Ovary (tissue), 9 donors: ENCODE measurements around the gene PTTG1IP. TPM values are rescaled to one million over a fixed set of nuclear protein-coding genes. Genes with fewer than 3 reads are reported as not detected.

ENCODE experiments used
- DNase-seq, 5 donors: peaks; one replicate each; pipeline ENCODE4 v3.0.0-alpha.2; 2019 to 2020
- H3K27ac ChIP-seq, 2 donors: fragments of 200-600 bp; one replicate each; pipeline versions ENCODE4 v1.5.1 to v1.8.0; 2019 to 2022
- H3K27me3 ChIP-seq: fragments of 200-600 bp; one replicate; pipeline ENCODE4 v1.8.0; 2022
- H3K36me3 ChIP-seq: fragments of 200-600 bp; sonication (generic); one replicate; pipeline ENCODE4 v1.5.1; 2019
- H3K4me1 ChIP-seq: one replicate; pipeline ENCODE4 v1.8.1; 2013; ENCODE audit warnings: mild to moderate bottlenecking, moderate library complexity; ENCODE audit not compliant: insufficient read depth
- H3K4me3 ChIP-seq: fragments of 200-600 bp; sonication (generic); one replicate; pipeline ENCODE4 v1.5.1; 2017
- H3K9me3 ChIP-seq, 2 donors: fragments of 200-600 bp in 1 of 2; sonication (generic) in 1 of 2; one replicate each; pipeline versions ENCODE4 v1.5.1 to v1.8.1; 2013 to 2019; ENCODE audit warnings: mild to moderate bottlenecking in 1 of 2, moderate library complexity in 1 of 2
- EP300 ChIP-seq: sonication (generic); formaldehyde crosslinking; IDR thresholded peaks from one replicate; pipeline ENCODE4 v1.6.1; 2017; ENCODE audit warnings: antibody characterized with exemption
- POLR2A ChIP-seq: fragments of 450-650 bp; IDR thresholded peaks from one replicate; pipeline ENCODE4 v1.6.1; 2017; ENCODE audit warnings: antibody characterized with exemption, mild to moderate bottlenecking, moderate library complexity
- WGBS, 3 donors: extraction: QIAGEN DNeasy Blood & Tissue Kit in 1 of 3; methylation state at CpG; one replicate each; pipeline versions ENCODE4 v1.1.5 to v1.1.7; 2013 to 2017; 5-methylcytosine and 5-hydroxymethylcytosine counted together
- intact Hi-C, 4 donors: fragments of 100-400 bp; cut with DNase I; formaldehyde crosslinking; loops; one replicate each; pipeline versions ENCODE4 v1.11.0 to v1.15.1; 2022 to 2023
- polyA plus RNA-seq, 2 donors: library from polyadenylated mRNA; stranded (reverse); fragments of 200-250 nt in 1 of 2; fragments of 350-450 nt in 1 of 2; fragmentation: Illumina TruSeq in 1 of 2; extraction: RNeasy Lipid Tissue Mini Kit (QIAGEN cat#74804) in 1 of 2; gene quantifications; one replicate each; pipeline ENCODE4 v1.2.3, GENCODE V29; 2013 to 2014
- total RNA-seq, 7 donors: library from RNA; depleted of rRNA in 2 of 7; stranded (reverse); fragments of >200 nt in 2 of 7; fragmentation: NEBNext Ultra II Directional in 3 of 7; extraction: Animal tissue kit (Norgen Biotek cat#: 25700) in 3 of 7; gene quantifications; one replicate each; pipeline versions ENCODE4 v1.1.0 to v1.2.4, GENCODE V29; 2016 to 2023
- TF ChIP-seq, protein P1 (sequence below), 3 donors: fragments of 450-650 bp in 2 of 3; fragments of 200-600 bp in 1 of 3; IDR thresholded peaks; one replicate each; pipeline versions ENCODE4 v1.5.1 to v1.8.0; 2016 to 2022; ENCODE audit warnings: antibody characterized with exemption in 3 of 3, mild to moderate bottlenecking in 1 of 3
- donor health status: DM: no; HTN: no; CAD: no; lungs with moderate emphysema.
- donor health status: DM: no; HTN: no; CAD: no.
- donor health status: Bipolar disorder and iron deficiency.
- donor health status: DM: yes; HTN: yes; CAD: no.
- donor health status: DM: no; HTN: no; CAD: no.
- donor health status: DM: yes; HTN: yes; CAD: no.

The PTTG1IP gene
- total and polyA plus RNA-seq, 9 donors, result 133 to 420 (median 144) TPM

DNA sequence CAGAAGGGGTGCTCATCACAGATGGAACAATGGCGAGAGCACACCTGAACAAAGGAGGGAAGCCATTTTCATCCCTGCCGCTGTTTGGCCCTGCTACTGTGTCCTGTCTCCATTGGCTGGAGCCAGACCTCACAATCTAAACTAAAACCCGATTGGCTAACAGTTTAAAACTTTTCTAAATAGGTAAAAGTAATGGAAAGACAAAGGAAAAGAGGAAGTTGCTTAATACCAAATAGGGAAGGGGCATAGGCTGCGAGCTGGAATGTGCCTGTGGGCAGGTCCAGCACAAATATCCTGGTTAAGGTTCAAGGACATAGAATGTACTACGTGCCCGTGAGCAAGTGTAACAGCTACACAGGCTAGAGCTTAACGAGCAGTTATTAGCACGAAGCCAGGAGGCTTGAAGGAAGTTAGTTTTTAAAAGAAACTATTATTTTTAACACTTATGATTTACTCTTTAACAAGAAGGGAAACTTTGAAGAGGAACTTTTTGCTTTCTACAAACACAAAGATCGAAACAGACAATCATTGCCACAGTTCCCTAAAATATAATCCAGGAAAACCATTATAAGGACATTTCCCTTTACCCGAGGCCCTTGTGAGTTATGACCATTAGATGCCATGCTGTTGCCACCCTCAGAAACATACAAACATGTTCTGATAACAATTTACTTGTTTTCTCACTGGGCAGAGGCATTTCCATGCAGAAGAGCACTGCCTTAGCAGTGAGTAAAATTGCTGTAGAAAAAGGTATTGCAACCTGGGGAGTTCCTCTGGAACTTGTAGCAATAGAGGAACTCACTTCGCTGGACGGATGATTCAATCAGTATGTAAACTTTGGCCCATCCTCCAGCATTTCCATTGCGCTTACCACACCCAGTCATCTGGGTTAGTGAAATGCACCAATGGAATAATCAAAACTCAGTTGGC is 4.8 kb upstream of the PTTG1IP start:
- Histone ChIP-seq H3K4me3 (no peak overlapping the region), H3K27me3 (no peaks in the 10 kb centered on the region), H3K9me3 (no peaks in the 10 kb centered on the region), H3K27ac (no peak overlapping the region), H3K4me1 (no peaks in the 10 kb centered on the region), H3K36me3 (no peaks in the 10 kb centered on the region)
- intact Hi-C loops, result loop anchor here in 1 of 4 donors (10.0 kb wide), 1 partner anchor 406 kb away; the partner anchor contains the start of gene POFUT2
- DNase-seq, result no peak
- 44 to 55% (median 45%) methylated on average over 13 of the region's 13 CpGs for WGBS, 3 donors
- TF ChIP-seq POLR2A (no peak), EP300 (no peak)
- TF ChIP-seq, protein P1, sequence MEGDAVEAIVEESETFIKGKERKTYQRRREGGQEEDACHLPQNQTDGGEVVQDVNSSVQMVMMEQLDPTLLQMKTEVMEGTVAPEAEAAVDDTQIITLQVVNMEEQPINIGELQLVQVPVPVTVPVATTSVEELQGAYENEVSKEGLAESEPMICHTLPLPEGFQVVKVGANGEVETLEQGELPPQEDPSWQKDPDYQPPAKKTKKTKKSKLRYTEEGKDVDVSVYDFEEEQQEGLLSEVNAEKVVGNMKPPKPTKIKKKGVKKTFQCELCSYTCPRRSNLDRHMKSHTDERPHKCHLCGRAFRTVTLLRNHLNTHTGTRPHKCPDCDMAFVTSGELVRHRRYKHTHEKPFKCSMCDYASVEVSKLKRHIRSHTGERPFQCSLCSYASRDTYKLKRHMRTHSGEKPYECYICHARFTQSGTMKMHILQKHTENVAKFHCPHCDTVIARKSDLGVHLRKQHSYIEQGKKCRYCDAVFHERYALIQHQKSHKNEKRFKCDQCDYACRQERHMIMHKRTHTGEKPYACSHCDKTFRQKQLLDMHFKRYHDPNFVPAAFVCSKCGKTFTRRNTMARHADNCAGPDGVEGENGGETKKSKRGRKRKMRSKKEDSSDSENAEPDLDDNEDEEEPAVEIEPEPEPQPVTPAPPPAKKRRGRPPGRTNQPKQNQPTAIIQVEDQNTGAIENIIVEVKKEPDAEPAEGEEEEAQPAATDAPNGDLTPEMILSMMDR (IDR thresholded peaks at IDR 0.05), result no peak

DNA sequence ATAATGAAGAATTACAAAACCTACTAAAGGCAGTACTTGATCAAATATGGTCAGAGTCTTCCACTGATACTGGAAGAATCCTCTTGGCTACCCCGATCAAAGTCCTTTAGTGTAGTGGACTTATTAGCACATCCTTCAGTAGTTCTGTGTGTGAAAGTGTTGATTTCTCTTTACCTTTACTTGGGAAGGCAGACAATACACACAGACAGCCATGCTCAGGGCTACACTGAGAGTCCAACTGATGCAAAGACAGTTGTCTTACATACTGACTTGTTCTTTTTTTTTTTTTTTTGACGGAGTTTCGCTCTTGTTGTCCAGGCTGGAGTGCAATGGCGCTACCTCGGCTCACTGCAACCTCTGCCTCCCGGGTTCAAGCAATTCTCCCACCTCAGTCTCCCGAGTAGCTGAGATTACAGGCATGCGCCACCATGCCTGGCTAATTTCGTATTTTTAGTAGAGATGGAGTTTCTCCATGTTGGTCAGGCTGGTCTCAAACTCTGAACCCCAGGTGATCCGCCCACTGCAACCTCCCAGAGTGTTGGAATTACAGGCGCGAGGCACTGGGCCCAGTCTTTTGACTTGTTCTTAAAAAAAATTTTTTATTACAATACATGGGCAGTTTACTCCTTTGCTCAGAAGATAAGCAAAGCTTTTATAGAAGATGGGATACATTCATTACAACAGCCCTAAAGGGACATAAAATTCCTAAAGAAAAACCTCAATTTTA is 3.5 kb upstream of the PTTG1IP start:
- Histone ChIP-seq H3K4me1 (peaks cover 3% of the 10 kb centered on the region), H3K4me3 (no peak overlapping the region), H3K27ac (no peak overlapping the region), H3K9me3 (no peaks in the 10 kb centered on the region), H3K36me3 (no peaks in the 10 kb centered on the region), H3K27me3 (no peaks in the 10 kb centered on the region)
- no peak for TF ChIP-seq EP300
- no peak for TF ChIP-seq POLR2A
- TF ChIP-seq, protein P1 (IDR thresholded peaks at IDR 0.05), result no peak
- intact Hi-C loops, result loop anchor here in 1 of 4 donors (10.0 kb wide), 1 partner anchor 408 kb away; the partner anchor contains the start of gene POFUT2
- 88 to 94% (median 92%) methylated on average over 12 of the region's 12 CpGs for WGBS, 3 donors
- DNase-seq, result no peak

DNA sequence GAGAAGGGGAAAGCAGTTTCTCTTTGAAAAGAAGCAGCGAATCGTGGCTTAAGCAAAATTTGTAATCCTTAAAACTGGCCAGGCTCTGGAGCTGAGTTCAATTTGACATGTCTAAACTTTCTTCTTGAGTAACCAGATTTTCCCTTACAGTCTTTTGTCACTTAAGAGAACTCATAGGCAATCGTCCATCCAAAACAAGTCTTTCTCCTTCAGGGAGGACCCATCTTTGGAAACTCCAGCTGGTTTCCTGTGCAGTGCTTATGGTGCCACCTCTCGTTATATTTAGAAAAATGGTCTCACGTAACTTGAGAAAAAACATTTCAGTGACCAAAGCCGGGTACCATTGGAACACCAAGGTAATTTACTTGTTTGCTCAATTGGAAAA is 1.8 kb upstream of the PTTG1IP start:
- H3K9me3 ChIP-seq, result no peaks in the 10 kb centered on the region
- no peak for DNase-seq
- 13 to 19% (median 18%) methylated on average over 6 of the region's 6 CpGs for WGBS, 3 donors
- TF ChIP-seq, protein P1 (IDR thresholded peaks at IDR 0.05), result no peak
- TF ChIP-seq EP300 (no peak), POLR2A (no peak)
- H3K27ac ChIP-seq, result peak overlapping the region in 1 of 2 donors; percentile 85
- intact Hi-C loops, result loop anchor here in 1 of 4 donors (2.0 to 10.0 kb wide), 2 partner anchors 59 to 409 kb away; partner anchors contain the start of gene POFUT2
- H3K4me3 ChIP-seq, result peak overlapping the region; percentile 60
- peaks cover 12% of the 10 kb centered on the region for H3K4me1 ChIP-seq
- H3K36me3 ChIP-seq, result no peaks in the 10 kb centered on the region
- H3K27me3 ChIP-seq, result no peaks in the 10 kb centered on the region

DNA sequence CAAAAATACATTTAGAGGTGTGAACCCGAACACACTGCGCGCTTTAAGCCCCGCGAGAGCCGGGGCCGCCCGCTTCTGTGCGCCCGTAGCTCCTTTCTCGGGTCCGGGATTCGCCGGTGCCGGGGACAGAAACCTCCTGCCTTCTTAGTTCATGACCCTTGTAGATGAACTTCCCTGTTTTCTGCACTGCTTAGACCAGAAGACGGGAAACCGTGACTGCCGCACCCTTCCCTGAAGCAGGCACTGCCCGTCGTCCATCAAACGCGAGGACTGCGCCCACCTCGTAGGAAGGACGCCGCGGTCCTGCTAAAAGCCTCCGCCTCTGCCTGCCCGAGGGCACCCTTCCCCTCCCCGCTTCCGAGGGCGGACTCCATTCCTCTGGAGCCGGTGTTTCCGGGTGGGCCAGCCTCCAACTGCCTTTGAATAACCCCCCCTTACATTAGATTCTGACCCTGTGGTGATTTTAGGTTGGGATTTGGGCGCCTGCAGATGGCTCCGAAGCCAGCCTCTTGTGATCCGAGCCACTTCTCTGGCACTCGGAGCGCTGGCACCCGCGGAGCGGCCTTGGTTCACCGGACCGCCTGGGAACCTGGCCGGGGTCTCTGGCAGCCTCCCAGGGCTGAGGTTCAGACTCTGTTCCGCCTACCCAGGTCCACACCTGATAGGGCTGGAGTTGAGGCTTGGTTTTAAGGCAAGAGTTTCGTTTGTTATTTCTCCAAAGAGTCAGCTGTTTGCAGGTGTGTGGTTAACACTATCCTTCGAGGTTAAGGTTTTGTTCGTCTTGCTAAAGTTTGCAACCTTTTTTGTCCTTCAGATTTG is 1.2 kb upstream of the PTTG1IP start:
- Histone ChIP-seq H3K4me1 (peaks cover 14% of the 10 kb centered on the region), H3K27me3 (no peaks in the 10 kb centered on the region), H3K9me3 (no peaks in the 10 kb centered on the region), H3K4me3 (peak overlapping the region; percentile 60), H3K27ac (peak overlapping the region; percentile 71 to 85), H3K36me3 (no peaks in the 10 kb centered on the region)
- TF ChIP-seq EP300 (no peak), POLR2A (no peak)
- TF ChIP-seq, protein P1 (IDR thresholded peaks at IDR 0.05), result no peak
- DNase-seq, result peak; percentile 65 to 79 (median 69)
- intact Hi-C loops, result loop anchor here in 1 of 4 donors (2.0 to 10.0 kb wide), 3 partner anchors 58 to 410 kb away; partner anchors contain the start of genes POFUT2 and SLX9
- whole genome bisulfite sequencing, 3 donors, result 8 to 17% (median 16%) methylated on average over 45 to 49 of the region's 49 CpGs
